OCI-LY7 (cell line): ENCODE data around the gene RTP5. TPM values are rescaled to one million over a fixed set of nuclear protein-coding genes. Genes with fewer than 3 reads are reported as not detected.
"Not testable (repeated sequence)": the region's sequence is repeated elsewhere in the genome, so short reads cannot be mapped to it uniquely, and the experiment has no call there.

Source experiments
- BruUV-seq: library from RNA; stranded (reverse); fragments of 400-500 nt; replicated peaks from 2 replicates; lab custom pipeline; 2021; lab: Mats Ljungman, UMichigan
- CTCF ChIA-PET: fragments of 300-600 bp; sonication (Branson Sonifier 250); formaldehyde crosslinking; loops from one replicate; lab custom pipeline; 2022; ENCODE audit warnings: antibody characterized with exemption; ENCODE audit not compliant: unreplicated experiment; lab: Charles Lee
- POLR2A ChIA-PET: fragments of 300-600 bp; sonication (Branson Sonifier 250); formaldehyde crosslinking; loops from one replicate; lab custom pipeline; 2022; ENCODE audit warnings: antibody characterized with exemption; lab: Charles Lee
- DNase-seq: peaks from one replicate; pipeline ENCODE4 v3.0.0-alpha.2; 2015; ENCODE audit warnings: low spot score
- H2AFZ ChIP-seq: fragments of 200-600 bp; sonication (generic), shearing (Covaris generic); 2 replicates; pipeline ENCODE4 v1.6.1; 2014; ENCODE audit warnings: mild to moderate bottlenecking, antibody characterized with exemption, low read length, moderate library complexity
- H3K27ac ChIP-seq: fragments of 200-600 bp; sonication (generic); 2 replicates; pipeline ENCODE4 v1.5.1; 2014; ENCODE audit warnings: mixed run types, low read depth, mild to moderate bottlenecking, moderate library complexity, low read length, inconsistent platforms; ENCODE audit not compliant: poor library complexity, severe bottlenecking
- H3K36me3 ChIP-seq: fragments of 200-600 bp; sonication (generic); 2 replicates; pipeline ENCODE4 v1.6.1; 2014; ENCODE audit warnings: mild to moderate bottlenecking, antibody characterized with exemption, low read length, moderate library complexity, mixed read lengths; ENCODE audit not compliant: insufficient read depth
- H3K4me1 ChIP-seq: fragments of 200-600 bp; sonication (generic); 2 replicates; pipeline ENCODE4 v1.5.1; 2014; ENCODE audit warnings: mild to moderate bottlenecking, low read length; ENCODE audit not compliant: insufficient read depth, poor library complexity, severe bottlenecking
- H3K4me2 ChIP-seq: fragments of 200-600 bp; sonication (generic); 2 replicates; pipeline ENCODE4 v1.6.1; 2014; ENCODE audit warnings: mild to moderate bottlenecking, low read length
- H3K4me3 ChIP-seq: fragments of 200-600 bp; sonication (generic); 2 replicates; pipeline ENCODE4 v1.5.1; 2014; ENCODE audit warnings: mild to moderate bottlenecking, low read depth, low read length; ENCODE audit not compliant: poor library complexity, severe bottlenecking
- H3K79me2 ChIP-seq: fragments of 200-600 bp; sonication (generic); 2 replicates; pipeline ENCODE4 v1.6.1; 2016; ENCODE audit warnings: low read depth, mild to moderate bottlenecking, low read length, moderate library complexity, mixed read lengths; ENCODE audit not compliant: insufficient read depth
- H3K9me2 ChIP-seq: fragments of 200-600 bp; sonication (generic); 2 replicates; pipeline ENCODE4 v1.6.1; 2016; ENCODE audit warnings: mild to moderate bottlenecking, low read length, mixed read lengths; ENCODE audit not compliant: insufficient read depth
- H3K9me3 ChIP-seq: fragments of 200-600 bp; sonication (generic); 2 replicates; pipeline ENCODE4 v1.6.1; 2014; ENCODE audit warnings: mild to moderate bottlenecking, mixed run types, low read length, mixed read lengths
- H4K20me1 ChIP-seq: fragments of 200-600 bp; sonication (generic); 2 replicates; pipeline ENCODE4 v1.6.1; 2014; ENCODE audit warnings: mild to moderate bottlenecking, antibody characterized with exemption, low read length, moderate library complexity, mixed read lengths; ENCODE audit not compliant: insufficient read depth
- CTCF ChIP-seq: fragments of 200-600 bp; sonication (generic); conservative IDR thresholded peaks from 2 replicates; pipeline ENCODE4 v1.5.1; 2014; ENCODE audit warnings: mild to moderate bottlenecking, antibody characterized with exemption, low read length, moderate library complexity, mixed read lengths
- EZH2phosphoT487 ChIP-seq: fragments of 200-600 bp; sonication (generic); IDR thresholded peaks from 2 replicates; pipeline ENCODE4 v1.6.1; 2018; ENCODE audit warnings: low read depth, borderline replicate concordance, mild to moderate bottlenecking, mixed run types, antibody characterized with exemption, low read length, moderate library complexity, mixed read lengths
- intact Hi-C: fragments of 100-400 bp; cut with micrococcal nuclease; formaldehyde crosslinking; loops from one replicate; pipeline ENCODE4 v1.10.0; 2022; ENCODE audit not compliant: unreplicated experiment
- total RNA-seq, 2 experiments: library from RNA; depleted of rRNA in 1 of 2; stranded (reverse); fragments of >200 nt in 1 of 2; shearing (Covaris generic) in 1 of 2; gene quantifications; 2 replicates each; pipeline ENCODE4 v1.2.3, GENCODE V29; 2014 to 2022

RTP5 gene
- total RNA-seq, 2 experiments from 2014 or later = not detected

- TF ChIP-seq CTCF = no peak
- no peak for TF ChIP-seq EZH2phosphoT487
- intact Hi-C loops = no loop called here
- H3K4me3 ChIP-seq = no peak overlapping the region
- no peaks in the 10 kb centered on the region for H3K79me2 ChIP-seq
- no peaks in the 10 kb centered on the region for H4K20me1 ChIP-seq
- DNase-seq = no peak
- ChIA-PET CTCF (no interaction called here), POLR2A (interaction anchor here (0.6 kb wide), 1 partner anchor 549 kb away, joined by 3 read pairs; no protein-coding TSS in a partner anchor)
- H3K36me3 ChIP-seq = 0 out of 2 replicates have a peak, but pooled peaks cover 7% of the 10 kb centered on the region
- H3K9me2 ChIP-seq = no peaks in the 10 kb centered on the region
- no TSS peak for BruUV-seq
- no peak overlapping the region for H2AFZ ChIP-seq
- H3K27ac ChIP-seq = no peak overlapping the region
- no peaks in the 10 kb centered on the region for H3K9me3 ChIP-seq
- no peaks in the 10 kb centered on the region for H3K4me1 ChIP-seq
- no peak overlapping the region for H3K4me2 ChIP-seq
Measured at GRCh38 chr2:241906826-241907570, 37.5 kb downstream of the RTP5 start.

DNA sequence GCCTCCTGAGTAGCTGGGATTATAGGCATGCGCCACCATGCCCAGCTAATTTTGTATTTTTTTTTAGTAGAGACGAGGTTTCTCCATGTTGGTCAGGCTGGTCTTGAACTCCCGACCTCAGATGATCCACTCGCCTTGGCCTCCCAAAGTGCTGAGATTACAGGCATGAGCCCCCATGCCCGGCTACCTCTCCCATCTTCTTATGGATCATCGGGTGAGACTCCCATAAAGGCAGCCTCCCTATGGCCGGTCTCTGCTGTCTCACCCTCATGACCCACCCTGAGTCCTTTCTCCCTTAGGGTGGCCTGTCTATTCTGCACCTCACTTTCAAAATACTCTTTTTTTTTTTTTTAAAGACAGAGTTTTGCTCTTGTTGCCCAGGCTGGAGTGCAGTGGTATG is 38.3 kb downstream of the RTP5 start:
- POLR2A ChIA-PET, intact Hi-C loops, CTCF ChIA-PET: not testable (repeated sequence)

DNA sequence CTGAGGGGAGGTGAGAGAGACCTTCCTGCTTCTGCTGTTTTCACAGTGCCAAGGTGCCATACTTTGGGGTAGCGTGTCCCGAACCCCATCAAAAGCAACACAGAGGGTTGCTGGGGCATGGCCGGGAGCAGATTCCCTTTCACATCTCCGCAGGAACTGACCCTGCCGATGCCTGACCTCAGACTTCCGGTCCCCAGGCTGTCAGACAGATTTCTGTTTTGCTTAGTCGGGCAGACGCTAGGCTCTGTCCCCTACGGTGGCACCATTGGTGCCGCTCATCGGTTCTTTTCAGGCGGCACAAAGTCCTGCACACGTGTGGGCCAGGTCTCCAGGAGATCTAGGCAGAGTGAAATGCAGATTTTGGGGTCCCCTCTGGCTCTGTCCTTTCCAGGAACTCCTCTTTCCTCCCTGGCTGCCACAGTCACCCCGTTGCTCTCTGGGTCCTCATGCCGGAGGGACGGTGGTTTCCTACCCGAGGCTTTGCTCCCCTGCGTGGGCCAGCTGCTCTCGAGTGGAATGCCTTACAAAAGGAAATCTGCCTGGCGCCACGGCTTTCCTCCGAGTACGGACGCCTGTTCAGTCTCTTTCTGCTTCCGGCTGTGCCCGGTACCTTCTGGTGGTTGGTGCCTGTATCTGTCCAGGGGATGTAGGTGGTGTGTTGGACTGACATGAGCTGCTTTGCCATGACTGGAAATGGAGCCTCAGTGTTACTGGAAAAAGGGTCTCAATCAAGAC is 39.3 kb downstream of the RTP5 start:
- no peak overlapping the region for H3K27ac ChIP-seq
- H3K4me3 ChIP-seq = no peak overlapping the region
- H3K79me2 ChIP-seq = no peaks in the 10 kb centered on the region
- ChIA-PET CTCF (no interaction called here), POLR2A (no interaction called here)
- no peaks in the 10 kb centered on the region for H4K20me1 ChIP-seq
- H3K9me2 ChIP-seq = no peaks in the 10 kb centered on the region
- H2AFZ ChIP-seq = no peak overlapping the region
- H3K9me3 ChIP-seq = no peaks in the 10 kb centered on the region
- no TSS peak for BruUV-seq
- TF ChIP-seq CTCF = no peak
- TF ChIP-seq EZH2phosphoT487 = no peak
- no peaks in the 10 kb centered on the region for H3K4me1 ChIP-seq
- no peak for DNase-seq
- H3K4me2 ChIP-seq = no peak overlapping the region
- intact Hi-C loops = no loop called here
- 0 out of 2 replicates have a peak, but pooled peaks cover 7% of the 10 kb centered on the region for H3K36me3 ChIP-seq

More for the DNA sequence above, 38.3 kb downstream of the RTP5 start:
- DNase-seq, H3K4me2 ChIP-seq, H3K36me3 ChIP-seq, H3K9me3 ChIP-seq, H4K20me1 ChIP-seq, H3K27ac ChIP-seq, H3K4me1 ChIP-seq, H3K9me2 ChIP-seq, H2AFZ ChIP-seq, BruUV-seq, H3K79me2 ChIP-seq, H3K4me3 ChIP-seq: not testable (repeated sequence)
